Vagina (tissue), 2 donors: ENCODE measurements around the gene SMAP1.

Experiments
- CTCF ChIP-seq, 3 experiments: fragments of 450-650 bp in 2 of 3; fragments of 200-600 bp in 1 of 3; sonication (generic) in 1 of 3; IDR thresholded peaks; one replicate each; pipeline ENCODE4 v1.5.1; 2017 to 2019; ENCODE audit warnings: antibody characterized with exemption in 3 of 3, mild to moderate bottlenecking in 2 of 3, moderate library complexity in 2 of 3
- POLR2AphosphoS5 ChIP-seq, 2 donors: sonication (generic); formaldehyde crosslinking; IDR thresholded peaks; one replicate each; pipeline ENCODE4 v1.9.0; 2017; ENCODE audit warnings: antibody characterized with exemption in 2 of 2, mild to moderate bottlenecking in 2 of 2, low read depth in 1 of 2; ENCODE audit not compliant: insufficient read depth in 1 of 2

- no peak for TF ChIP-seq CTCF (IDR thresholded peaks at IDR 0.05)
- no peak for TF ChIP-seq POLR2AphosphoS5 (IDR thresholded peaks at IDR 0.05; ENCODE audit: insufficient read depth in 1 of 2, low read depth in 1 of 2)
Observed at GRCh38 chr6:70685494-70686180, 18.0 kb downstream of the SMAP1 start.
